ENCODE data around the gene IPO4. TPM values are rescaled to one million over a fixed set of nuclear protein-coding genes. Genes with fewer than 3 reads are reported as not detected.

IPO4 gene
- total and polyA plus RNA-seq, 10 of the 15 experiments (the other 5 are each of a cell fraction or from before 2014, with no cell fraction given): 7.8 to 139 (median 37.6) TPM

DNA sequence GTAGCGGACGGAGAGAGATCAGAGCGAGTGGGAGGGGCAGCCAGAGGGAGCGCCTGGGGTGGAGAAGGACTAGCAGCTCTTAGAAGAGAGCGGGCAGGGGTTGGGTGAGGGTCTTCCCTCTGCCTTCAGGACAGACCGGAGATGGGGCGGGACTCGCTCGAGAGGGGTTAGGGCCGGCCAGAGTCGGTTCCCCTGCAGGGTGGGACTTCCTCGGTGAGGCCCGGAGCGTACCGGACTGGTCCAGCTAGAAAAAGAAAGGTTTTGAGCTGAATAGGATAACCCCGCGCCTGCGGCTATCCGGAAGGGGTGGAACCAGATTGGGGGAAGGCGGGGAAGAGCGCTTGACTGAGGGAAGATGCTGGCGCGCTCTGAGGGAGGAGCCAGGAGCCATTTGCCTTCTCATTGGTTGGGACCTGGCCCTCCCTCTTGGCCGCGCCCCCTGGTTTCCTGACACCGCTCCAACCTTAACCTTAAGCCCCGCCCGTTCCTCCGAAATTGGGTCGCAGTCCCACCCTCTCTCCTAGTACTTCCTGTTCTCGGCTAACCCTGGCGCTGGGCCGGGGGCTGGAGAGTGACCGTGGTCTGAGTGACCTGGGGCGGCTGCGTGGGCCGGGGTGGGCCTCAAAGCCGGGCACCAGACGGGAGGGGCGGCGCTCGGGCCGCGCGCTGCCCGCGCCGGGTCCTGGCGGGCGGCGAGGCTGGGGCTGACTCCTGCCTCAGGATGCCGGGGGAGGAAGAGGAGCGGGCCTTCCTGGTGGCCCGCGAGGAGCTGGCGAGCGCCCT, 41.4 kb downstream of the IPO4 start, which contains the start of gene RNF31 (continued):
- TF ChIP-seq JUND (IDR thresholded peaks at IDR 0.05; ENCODE audit: low read depth, low read length) (no peak), RB1 (IDR thresholded peaks at IDR 0.05; ENCODE audit: borderline replicate concordance) (peak; percentile 21; the same call in 1 of the 2 replicates), MEF2A (IDR thresholded peaks at IDR 0.05; ENCODE audit: insufficient read depth, low read depth, low read length) (no peak), MYC (IDR thresholded peaks at IDR 0.05; ENCODE audit: insufficient read depth, insufficient read length, insufficient replicate concordance, low read length, severe bottlenecking) (no peak), PML (IDR thresholded peaks at IDR 0.05; ENCODE audit: low read length) (no peak; the same call in 1 of the 2 replicates), SMAD5 (IDR thresholded peaks at IDR 0.05; ENCODE audit: low read depth) (peak; percentile 32; the same call in 1 of the 2 replicates), RAD51 (IDR thresholded peaks at IDR 0.05) (no peak), WRNIP1 (IDR thresholded peaks at IDR 0.05; ENCODE audit: borderline replicate concordance, low read depth, low read length) (no peak), NFIC (IDR thresholded peaks at IDR 0.05; ENCODE audit: low read depth, low read length) (no peak), GABPA (IDR thresholded peaks at IDR 0.05; ENCODE audit: low read depth) (peak; percentile 81), RFX5 (IDR thresholded peaks at IDR 0.05; ENCODE audit: low read depth, low read length) (no peak; the same call in 1 of the 2 replicates), PAX8 (IDR thresholded peaks at IDR 0.05) (no peak), POLR2AphosphoS2 (IDR thresholded peaks at IDR 0.05; ENCODE audit: low read depth, low read length) (no peak; the same call in 1 of the 2 replicates), EGR1 (IDR thresholded peaks at IDR 0.05; ENCODE audit: borderline replicate concordance in 1 of 2, low read depth in 2 of 2, low read length in 2 of 2) (no peak), STAT3 (IDR thresholded peaks at IDR 0.05; ENCODE audit: low read depth, low read length) (no peak), HDAC2 (IDR thresholded peaks at IDR 0.05) (no peak), CBX5 (IDR thresholded peaks at IDR 0.05; ENCODE audit: low read depth) (no peak), ZNF207 (IDR thresholded peaks at IDR 0.05; ENCODE audit: borderline replicate concordance) (0 out of 2 replicates have a peak, but pooled peaks have one; percentile 37), BHLHE40 (IDR thresholded peaks at IDR 0.05; ENCODE audit: borderline replicate concordance in 1 of 2, low read depth in 2 of 2, low read length in 1 of 2) (peak in 1 of 2 experiments; percentile 24; a peak in 1 of 4 replicates), MEF2B (IDR thresholded peaks at IDR 0.05; ENCODE audit: partially characterized antibody, poor library complexity, severe bottlenecking) (peak; percentile 54), NBN (IDR thresholded peaks at IDR 0.05) (peak; percentile 90)
- TF ChIP-seq, protein P1, sequence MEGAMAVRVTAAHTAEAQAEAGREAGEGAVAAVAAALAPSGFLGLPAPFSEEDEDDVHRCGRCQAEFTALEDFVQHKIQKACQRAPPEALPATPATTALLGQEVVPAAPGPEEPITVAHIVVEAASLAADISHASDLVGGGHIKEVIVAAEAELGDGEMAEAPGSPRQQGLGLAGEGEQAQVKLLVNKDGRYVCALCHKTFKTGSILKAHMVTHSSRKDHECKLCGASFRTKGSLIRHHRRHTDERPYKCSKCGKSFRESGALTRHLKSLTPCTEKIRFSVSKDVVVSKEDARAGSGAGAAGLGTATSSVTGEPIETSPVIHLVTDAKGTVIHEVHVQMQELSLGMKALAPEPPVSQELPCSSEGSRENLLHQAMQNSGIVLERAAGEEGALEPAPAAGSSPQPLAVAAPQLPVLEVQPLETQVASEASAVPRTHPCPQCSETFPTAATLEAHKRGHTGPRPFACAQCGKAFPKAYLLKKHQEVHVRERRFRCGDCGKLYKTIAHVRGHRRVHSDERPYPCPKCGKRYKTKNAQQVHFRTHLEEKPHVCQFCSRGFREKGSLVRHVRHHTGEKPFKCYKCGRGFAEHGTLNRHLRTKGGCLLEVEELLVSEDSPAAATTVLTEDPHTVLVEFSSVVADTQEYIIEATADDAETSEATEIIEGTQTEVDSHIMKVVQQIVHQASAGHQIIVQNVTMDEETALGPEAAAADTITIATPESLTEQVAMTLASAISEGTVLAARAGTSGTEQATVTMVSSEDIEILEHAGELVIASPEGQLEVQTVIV (IDR thresholded peaks at IDR 0.05; ENCODE audit: borderline replicate concordance, partially characterized antibody): peak; percentile 20
- TF ChIP-seq, protein P2, sequence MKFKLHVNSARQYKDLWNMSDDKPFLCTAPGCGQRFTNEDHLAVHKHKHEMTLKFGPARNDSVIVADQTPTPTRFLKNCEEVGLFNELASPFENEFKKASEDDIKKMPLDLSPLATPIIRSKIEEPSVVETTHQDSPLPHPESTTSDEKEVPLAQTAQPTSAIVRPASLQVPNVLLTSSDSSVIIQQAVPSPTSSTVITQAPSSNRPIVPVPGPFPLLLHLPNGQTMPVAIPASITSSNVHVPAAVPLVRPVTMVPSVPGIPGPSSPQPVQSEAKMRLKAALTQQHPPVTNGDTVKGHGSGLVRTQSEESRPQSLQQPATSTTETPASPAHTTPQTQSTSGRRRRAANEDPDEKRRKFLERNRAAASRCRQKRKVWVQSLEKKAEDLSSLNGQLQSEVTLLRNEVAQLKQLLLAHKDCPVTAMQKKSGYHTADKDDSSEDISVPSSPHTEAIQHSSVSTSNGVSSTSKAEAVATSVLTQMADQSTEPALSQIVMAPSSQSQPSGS (IDR thresholded peaks at IDR 0.05; ENCODE audit: low read length): no peak
- TF ChIP-seq, protein P3, sequence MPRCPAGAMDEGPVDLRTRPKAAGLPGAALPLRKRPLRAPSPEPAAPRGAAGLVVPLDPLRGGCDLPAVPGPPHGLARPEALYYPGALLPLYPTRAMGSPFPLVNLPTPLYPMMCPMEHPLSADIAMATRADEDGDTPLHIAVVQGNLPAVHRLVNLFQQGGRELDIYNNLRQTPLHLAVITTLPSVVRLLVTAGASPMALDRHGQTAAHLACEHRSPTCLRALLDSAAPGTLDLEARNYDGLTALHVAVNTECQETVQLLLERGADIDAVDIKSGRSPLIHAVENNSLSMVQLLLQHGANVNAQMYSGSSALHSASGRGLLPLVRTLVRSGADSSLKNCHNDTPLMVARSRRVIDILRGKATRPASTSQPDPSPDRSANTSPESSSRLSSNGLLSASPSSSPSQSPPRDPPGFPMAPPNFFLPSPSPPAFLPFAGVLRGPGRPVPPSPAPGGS (IDR thresholded peaks at IDR 0.05; ENCODE audit: borderline replicate concordance, insufficient read depth, low read depth, low read length, poor library complexity, severe bottlenecking): no peak

Data from GM12878 (cell line).